Adrenal gland (tissue), 5 donors: ENCODE data around the gene HMX2.

Experiments used
- CTCF ChIP-seq, 6 experiments: fragments of 450-650 bp in 4 of 6; fragments of 200-600 bp in 2 of 6; sonication (generic) in 1 of 6; IDR thresholded peaks; 1 replicate in 5 of 6; 2 replicates in 1 of 6; pipeline versions ENCODE4 v1.5.1 to v1.8.0; 2016 to 2021; ENCODE audit warnings: antibody characterized with exemption in 6 of 6, mild to moderate bottlenecking in 2 of 6, moderate library complexity in 1 of 6
- POLR2A ChIP-seq, 2 donors: fragments of 450-650 bp; IDR thresholded peaks; one replicate each; pipeline ENCODE4 v1.6.1; 2017; ENCODE audit warnings: antibody characterized with exemption in 2 of 2, mild to moderate bottlenecking in 2 of 2, moderate library complexity in 1 of 2
- donor health status: DM: no; HTN: no; CAD: no.

DNA sequence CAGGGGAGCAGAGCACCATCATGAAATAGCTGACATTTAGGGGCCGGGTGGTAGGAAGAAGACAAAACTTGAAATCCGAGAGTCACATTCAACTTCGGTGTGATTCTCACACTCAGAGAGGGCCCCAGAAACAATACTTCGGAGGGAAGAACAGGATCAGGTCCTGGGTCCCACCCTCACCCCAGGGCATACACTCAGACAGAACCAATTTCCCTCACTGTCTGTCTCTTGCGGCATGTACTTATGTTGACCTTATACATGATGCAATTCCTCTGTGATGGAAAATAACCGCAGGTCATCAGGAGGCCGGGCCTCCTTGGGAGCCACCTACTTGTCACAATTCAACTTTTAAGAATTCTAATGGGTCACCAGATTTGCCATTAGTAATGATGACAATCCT, 38.5 kb upstream of the HMX2 start:
- TF ChIP-seq CTCF (IDR thresholded peaks at IDR 0.05) = no peak
- TF ChIP-seq POLR2A (IDR thresholded peaks at IDR 0.05) = no peak
